ENCODE results near the gene GNAQ. TPM values are rescaled to one million over a fixed set of nuclear protein-coding genes. Genes with fewer than 3 reads are reported as not detected.

The GNAQ gene
- total and polyA plus RNA-seq, 2 experiments from 2014 or later = 21.1 to 43.1 TPM

DNA sequence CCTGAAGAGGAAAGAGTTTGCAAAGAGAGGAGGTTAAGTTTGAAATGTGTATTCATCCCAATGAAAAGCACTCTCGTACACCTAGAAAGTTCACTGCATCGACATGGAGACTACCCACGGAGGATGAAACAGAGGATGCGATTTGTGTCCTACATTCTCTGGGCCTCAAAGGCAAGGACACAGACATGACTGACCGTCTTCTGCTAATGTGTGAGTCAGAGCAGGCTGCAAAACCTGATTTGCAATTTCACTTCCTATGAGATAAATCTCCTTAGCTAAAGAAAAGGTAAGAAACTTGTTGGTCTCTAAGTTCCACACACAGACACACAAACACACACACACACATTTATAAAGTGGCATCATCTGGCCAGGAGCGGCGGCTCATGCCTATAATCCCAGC is 98.6 kb downstream of the GNAQ start:
- H3K4me1 Mint-ChIP-seq = peaks cover 20% of the 10 kb centered on the region
- Histone ChIP-seq H2AFZ (no peak overlapping the region), H3K79me2 (replicated peaks; ENCODE audit: insufficient read depth) (peaks cover 54% of the 10 kb centered on the region), H3K27me3 (ENCODE audit: insufficient read depth) (no peaks in the 10 kb centered on the region), H3K4me3 (no peak overlapping the region), H3K4me2 (no peak overlapping the region), H3K9me2 (ENCODE audit: insufficient read depth) (no peaks in the 10 kb centered on the region), H3K36me3 (ENCODE audit: insufficient read depth) (no peaks in the 10 kb centered on the region), H3F3A (replicated peaks; ENCODE audit: low read depth) (no peaks in the 10 kb centered on the region), H3K4me1 (ENCODE audit: insufficient read depth) (no peaks in the 10 kb centered on the region), H3K27ac (ENCODE audit: low read depth) (no peak overlapping the region), H4K20me1 (replicated peaks; ENCODE audit: insufficient read depth) (0 out of 2 replicates have a peak, but pooled peaks cover 5% of the 10 kb centered on the region)
- H3K27me3 Mint-ChIP-seq (ENCODE audit: insufficient read depth, low read depth, poor library complexity) = peaks cover 2% of the 10 kb centered on the region
- TF ChIP-seq, protein P1, sequence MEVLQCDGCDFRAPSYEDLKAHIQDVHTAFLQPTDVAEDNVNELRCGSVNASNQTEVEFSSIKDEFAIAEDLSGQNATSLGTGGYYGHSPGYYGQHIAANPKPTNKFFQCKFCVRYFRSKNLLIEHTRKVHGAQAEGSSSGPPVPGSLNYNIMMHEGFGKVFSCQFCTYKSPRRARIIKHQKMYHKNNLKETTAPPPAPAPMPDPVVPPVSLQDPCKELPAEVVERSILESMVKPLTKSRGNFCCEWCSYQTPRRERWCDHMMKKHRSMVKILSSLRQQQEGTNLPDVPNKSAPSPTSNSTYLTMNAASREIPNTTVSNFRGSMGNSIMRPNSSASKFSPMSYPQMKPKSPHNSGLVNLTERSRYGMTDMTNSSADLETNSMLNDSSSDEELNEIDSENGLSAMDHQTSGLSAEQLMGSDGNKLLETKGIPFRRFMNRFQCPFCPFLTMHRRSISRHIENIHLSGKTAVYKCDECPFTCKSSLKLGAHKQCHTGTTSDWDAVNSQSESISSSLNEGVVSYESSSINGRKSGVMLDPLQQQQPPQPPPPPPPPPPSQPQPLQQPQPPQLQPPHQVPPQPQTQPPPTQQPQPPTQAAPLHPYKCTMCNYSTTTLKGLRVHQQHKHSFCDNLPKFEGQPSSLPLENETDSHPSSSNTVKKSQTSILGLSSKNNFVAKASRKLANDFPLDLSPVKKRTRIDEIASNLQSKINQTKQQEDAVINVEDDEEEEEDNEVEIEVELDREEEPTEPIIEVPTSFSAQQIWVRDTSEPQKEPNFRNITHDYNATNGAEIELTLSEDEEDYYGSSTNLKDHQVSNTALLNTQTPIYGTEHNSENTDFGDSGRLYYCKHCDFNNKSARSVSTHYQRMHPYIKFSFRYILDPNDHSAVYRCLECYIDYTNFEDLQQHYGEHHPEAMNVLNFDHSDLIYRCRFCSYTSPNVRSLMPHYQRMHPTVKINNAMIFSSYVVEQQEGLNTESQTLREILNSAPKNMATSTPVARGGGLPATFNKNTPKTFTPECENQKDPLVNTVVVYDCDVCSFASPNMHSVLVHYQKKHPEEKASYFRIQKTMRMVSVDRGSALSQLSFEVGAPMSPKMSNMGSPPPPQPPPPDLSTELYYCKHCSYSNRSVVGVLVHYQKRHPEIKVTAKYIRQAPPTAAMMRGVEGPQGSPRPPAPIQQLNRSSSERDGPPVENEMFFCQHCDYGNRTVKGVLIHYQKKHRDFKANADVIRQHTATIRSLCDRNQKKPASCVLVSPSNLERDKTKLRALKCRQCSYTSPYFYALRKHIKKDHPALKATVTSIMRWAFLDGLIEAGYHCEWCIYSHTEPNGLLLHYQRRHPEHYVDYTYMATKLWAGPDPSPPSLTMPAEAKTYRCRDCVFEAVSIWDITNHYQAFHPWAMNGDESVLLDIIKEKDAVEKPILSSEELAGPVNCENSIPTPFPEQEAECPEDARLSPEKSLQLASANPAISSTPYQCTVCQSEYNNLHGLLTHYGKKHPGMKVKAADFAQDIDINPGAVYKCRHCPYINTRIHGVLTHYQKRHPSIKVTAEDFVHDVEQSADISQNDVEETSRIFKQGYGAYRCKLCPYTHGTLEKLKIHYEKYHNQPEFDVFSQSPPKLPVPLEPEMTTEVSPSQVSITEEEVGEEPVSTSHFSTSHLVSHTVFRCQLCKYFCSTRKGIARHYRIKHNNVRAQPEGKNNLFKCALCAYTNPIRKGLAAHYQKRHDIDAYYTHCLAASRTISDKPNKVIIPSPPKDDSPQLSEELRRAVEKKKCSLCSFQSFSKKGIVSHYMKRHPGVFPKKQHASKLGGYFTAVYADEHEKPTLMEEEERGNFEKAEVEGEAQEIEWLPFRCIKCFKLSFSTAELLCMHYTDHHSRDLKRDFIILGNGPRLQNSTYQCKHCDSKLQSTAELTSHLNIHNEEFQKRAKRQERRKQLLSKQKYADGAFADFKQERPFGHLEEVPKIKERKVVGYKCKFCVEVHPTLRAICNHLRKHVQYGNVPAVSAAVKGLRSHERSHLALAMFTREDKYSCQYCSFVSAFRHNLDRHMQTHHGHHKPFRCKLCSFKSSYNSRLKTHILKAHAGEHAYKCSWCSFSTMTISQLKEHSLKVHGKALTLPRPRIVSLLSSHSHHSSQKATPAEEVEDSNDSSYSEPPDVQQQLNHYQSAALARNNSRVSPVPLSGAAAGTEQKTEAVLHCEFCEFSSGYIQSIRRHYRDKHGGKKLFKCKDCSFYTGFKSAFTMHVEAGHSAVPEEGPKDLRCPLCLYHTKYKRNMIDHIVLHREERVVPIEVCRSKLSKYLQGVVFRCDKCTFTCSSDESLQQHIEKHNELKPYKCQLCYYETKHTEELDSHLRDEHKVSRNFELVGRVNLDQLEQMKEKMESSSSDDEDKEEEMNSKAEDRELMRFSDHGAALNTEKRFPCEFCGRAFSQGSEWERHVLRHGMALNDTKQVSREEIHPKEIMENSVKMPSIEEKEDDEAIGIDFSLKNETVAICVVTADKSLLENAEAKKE (CRISPR knock-in tag; IDR thresholded peaks at IDR 0.05) = no peak
- TF ChIP-seq, protein P2, sequence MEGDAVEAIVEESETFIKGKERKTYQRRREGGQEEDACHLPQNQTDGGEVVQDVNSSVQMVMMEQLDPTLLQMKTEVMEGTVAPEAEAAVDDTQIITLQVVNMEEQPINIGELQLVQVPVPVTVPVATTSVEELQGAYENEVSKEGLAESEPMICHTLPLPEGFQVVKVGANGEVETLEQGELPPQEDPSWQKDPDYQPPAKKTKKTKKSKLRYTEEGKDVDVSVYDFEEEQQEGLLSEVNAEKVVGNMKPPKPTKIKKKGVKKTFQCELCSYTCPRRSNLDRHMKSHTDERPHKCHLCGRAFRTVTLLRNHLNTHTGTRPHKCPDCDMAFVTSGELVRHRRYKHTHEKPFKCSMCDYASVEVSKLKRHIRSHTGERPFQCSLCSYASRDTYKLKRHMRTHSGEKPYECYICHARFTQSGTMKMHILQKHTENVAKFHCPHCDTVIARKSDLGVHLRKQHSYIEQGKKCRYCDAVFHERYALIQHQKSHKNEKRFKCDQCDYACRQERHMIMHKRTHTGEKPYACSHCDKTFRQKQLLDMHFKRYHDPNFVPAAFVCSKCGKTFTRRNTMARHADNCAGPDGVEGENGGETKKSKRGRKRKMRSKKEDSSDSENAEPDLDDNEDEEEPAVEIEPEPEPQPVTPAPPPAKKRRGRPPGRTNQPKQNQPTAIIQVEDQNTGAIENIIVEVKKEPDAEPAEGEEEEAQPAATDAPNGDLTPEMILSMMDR (conservative IDR thresholded peaks at IDR 0.05; ENCODE audit: low read depth in 2 of 2) = no peak
- TF ChIP-seq ZNF114 (CRISPR knock-in tag; IDR thresholded peaks at IDR 0.05) = no peak
- TF ChIP-seq, protein P3, sequence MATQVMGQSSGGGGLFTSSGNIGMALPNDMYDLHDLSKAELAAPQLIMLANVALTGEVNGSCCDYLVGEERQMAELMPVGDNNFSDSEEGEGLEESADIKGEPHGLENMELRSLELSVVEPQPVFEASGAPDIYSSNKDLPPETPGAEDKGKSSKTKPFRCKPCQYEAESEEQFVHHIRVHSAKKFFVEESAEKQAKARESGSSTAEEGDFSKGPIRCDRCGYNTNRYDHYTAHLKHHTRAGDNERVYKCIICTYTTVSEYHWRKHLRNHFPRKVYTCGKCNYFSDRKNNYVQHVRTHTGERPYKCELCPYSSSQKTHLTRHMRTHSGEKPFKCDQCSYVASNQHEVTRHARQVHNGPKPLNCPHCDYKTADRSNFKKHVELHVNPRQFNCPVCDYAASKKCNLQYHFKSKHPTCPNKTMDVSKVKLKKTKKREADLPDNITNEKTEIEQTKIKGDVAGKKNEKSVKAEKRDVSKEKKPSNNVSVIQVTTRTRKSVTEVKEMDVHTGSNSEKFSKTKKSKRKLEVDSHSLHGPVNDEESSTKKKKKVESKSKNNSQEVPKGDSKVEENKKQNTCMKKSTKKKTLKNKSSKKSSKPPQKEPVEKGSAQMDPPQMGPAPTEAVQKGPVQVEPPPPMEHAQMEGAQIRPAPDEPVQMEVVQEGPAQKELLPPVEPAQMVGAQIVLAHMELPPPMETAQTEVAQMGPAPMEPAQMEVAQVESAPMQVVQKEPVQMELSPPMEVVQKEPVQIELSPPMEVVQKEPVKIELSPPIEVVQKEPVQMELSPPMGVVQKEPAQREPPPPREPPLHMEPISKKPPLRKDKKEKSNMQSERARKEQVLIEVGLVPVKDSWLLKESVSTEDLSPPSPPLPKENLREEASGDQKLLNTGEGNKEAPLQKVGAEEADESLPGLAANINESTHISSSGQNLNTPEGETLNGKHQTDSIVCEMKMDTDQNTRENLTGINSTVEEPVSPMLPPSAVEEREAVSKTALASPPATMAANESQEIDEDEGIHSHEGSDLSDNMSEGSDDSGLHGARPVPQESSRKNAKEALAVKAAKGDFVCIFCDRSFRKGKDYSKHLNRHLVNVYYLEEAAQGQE (IDR thresholded peaks at IDR 0.05; ENCODE audit: unreplicated experiment) = no peak
- TF ChIP-seq EZH2phosphoT487 (IDR thresholded peaks at IDR 0.05; ENCODE audit: unreplicated experiment) = no peak
- TF ChIP-seq NANOG (IDR thresholded peaks at IDR 0.05; ENCODE audit: borderline replicate concordance) = no peak
- TF ChIP-seq, protein P4, sequence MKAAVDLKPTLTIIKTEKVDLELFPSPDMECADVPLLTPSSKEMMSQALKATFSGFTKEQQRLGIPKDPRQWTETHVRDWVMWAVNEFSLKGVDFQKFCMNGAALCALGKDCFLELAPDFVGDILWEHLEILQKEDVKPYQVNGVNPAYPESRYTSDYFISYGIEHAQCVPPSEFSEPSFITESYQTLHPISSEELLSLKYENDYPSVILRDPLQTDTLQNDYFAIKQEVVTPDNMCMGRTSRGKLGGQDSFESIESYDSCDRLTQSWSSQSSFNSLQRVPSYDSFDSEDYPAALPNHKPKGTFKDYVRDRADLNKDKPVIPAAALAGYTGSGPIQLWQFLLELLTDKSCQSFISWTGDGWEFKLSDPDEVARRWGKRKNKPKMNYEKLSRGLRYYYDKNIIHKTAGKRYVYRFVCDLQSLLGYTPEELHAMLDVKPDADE (IDR thresholded peaks at IDR 0.05) = no peak
- no peak for TF ChIP-seq STAT1 (IDR thresholded peaks at IDR 0.05; ENCODE audit: unreplicated experiment)
- TF ChIP-seq CREB1 (CRISPR knock-in tag; IDR thresholded peaks at IDR 0.05; ENCODE audit: low read depth) = no peak
- TF ChIP-seq EZH2 (IDR thresholded peaks at IDR 0.05; ENCODE audit: low read depth, unreplicated experiment) = no peak
- no peak for TF ChIP-seq JUNB (IDR thresholded peaks at IDR 0.05; ENCODE audit: unreplicated experiment)
- no peak for TF ChIP-seq POLR2AphosphoS5 (IDR thresholded peaks at IDR 0.05; ENCODE audit: low read depth)
- TF ChIP-seq ZNF331 (CRISPR knock-in tag; IDR thresholded peaks at IDR 0.05; ENCODE audit: low read depth) = no peak
- ATAC-seq (no peak), DNase-seq (ENCODE audit: low spot score) (no peak)
- peak overlapping the region; percentile 8 for H3K27ac Mint-ChIP-seq
- H3K4me3 Mint-ChIP-seq = no peak overlapping the region
- no peaks in the 10 kb centered on the region for H3K9me3 Mint-ChIP-seq
- H3K36me3 Mint-ChIP-seq (ENCODE audit: low read depth) = 0 out of 3 replicates have a peak, but pooled peaks cover 6% of the 10 kb centered on the region
